HepG2 (cell line): ENCODE measurements around the gene ZBTB14. TPM values are rescaled to one million over a fixed set of nuclear protein-coding genes. Genes with fewer than 3 reads are reported as not detected.
A peak's percentile ranks its signal among the peaks of the same experiment; 100 is the strongest.

Experiments
- ATAC-seq: fragments of 200-7000 bp; cut with Tn5 transposase; 3 replicates; pipeline ENCODE4 v1.9.1; 2020; ENCODE audit warnings: mild to moderate bottlenecking, moderate library complexity
- BruUV-seq: library from RNA; stranded (reverse); fragments of 400-500 nt; replicated peaks from 2 replicates; lab custom pipeline; 2021; lab: Mats Ljungman, UMichigan
- CTCF ChIA-PET: fragments of 300-600 bp; formaldehyde crosslinking; extraction: SDS; loops from one replicate; lab custom pipeline; 2021; ENCODE audit warnings: low total read pairs, inconsistent platforms, low intra/inter-chr PET ratio; lab: Yijun Ruan, JAX
- POLR2A ChIA-PET: fragments of 350-600 bp; sonication (Branson Sonifier 250); formaldehyde crosslinking; loops from one replicate; lab custom pipeline; 2020; ENCODE audit warnings: antibody characterized with exemption, inconsistent platforms; lab: Yijun Ruan, JAX
- DNase-seq: peaks from one replicate; pipeline ENCODE4 v3.0.0-alpha.2; 2015; ENCODE audit warnings: low spot score
- FAIRE-seq: peaks from 3 replicates; lab custom pipeline; 2011; peaks lifted over from hg19 to GRCh38; lab: Jason Lieb, UNC
- H2AFZ ChIP-seq: one replicate; pipeline ENCODE4 v1.6.1; 2011; ENCODE audit warnings: low read length, inconsistent platforms
- H3K27ac ChIP-seq: fragments of 300-600 bp; 3 replicates; pipeline ENCODE4 v1.8.0; 2011; ENCODE audit warnings: mixed run types, mild to moderate bottlenecking, mixed read lengths, low read length, inconsistent platforms; ENCODE audit not compliant: insufficient read depth; ENCODE audit errors: extremely low read length
- H3K27me3 ChIP-seq, 2 experiments: fragments of 200-600 bp in 1 of 2; 2 replicates in 1 of 2; 3 replicates in 1 of 2; pipeline versions ENCODE4 v1.6.0 to v1.8.0; 2011; ENCODE audit warnings: low read length in 2 of 2, mild to moderate bottlenecking in 2 of 2, moderate library complexity in 2 of 2, inconsistent platforms in 1 of 2; ENCODE audit not compliant: insufficient read depth in 2 of 2, control insufficient read depth in 1 of 2
- H3K36me3 ChIP-seq, 2 experiments: fragments of 200-600 bp in 1 of 2; replicated peaks in 1 of 2; 2 replicates in 1 of 2; 3 replicates in 1 of 2; pipeline versions ENCODE4 v1.5.1 to v1.8.0; 2011; ENCODE audit warnings: low read length in 2 of 2, inconsistent platforms in 1 of 2; ENCODE audit not compliant: insufficient read depth in 2 of 2, control insufficient read depth in 1 of 2
- H3K4me1 ChIP-seq: 2 replicates; pipeline ENCODE4 v1.5.1; 2012; ENCODE audit warnings: low read length, inconsistent platforms; ENCODE audit not compliant: insufficient read depth
- H3K4me2 ChIP-seq: 2 replicates; pipeline ENCODE4 v1.6.0; 2011; ENCODE audit warnings: low read depth, low read length, inconsistent platforms
- H3K4me3 ChIP-seq, 3 experiments: fragments of 200-600 bp in 1 of 3; sonication (generic), shearing (Covaris generic) in 1 of 3; replicated peaks in 1 of 3; 2 replicates each; pipeline ENCODE4 v1.5.1; 2011 to 2016; ENCODE audit warnings: low read length in 3 of 3, inconsistent platforms in 2 of 3, low read depth in 2 of 3, mild to moderate bottlenecking in 2 of 3, control low read depth in 1 of 3, mixed read lengths in 1 of 3; ENCODE audit not compliant: insufficient read depth in 1 of 3
- H3K79me2 ChIP-seq: one replicate; pipeline ENCODE4 v1.6.1; 2011; ENCODE audit warnings: low read length, inconsistent platforms; ENCODE audit not compliant: insufficient read depth
- H3K9ac ChIP-seq: 2 replicates; pipeline ENCODE4 v1.6.0; 2011; ENCODE audit warnings: mild to moderate bottlenecking, low read depth, low read length, inconsistent platforms; ENCODE audit not compliant: insufficient read depth
- H3K9me3 ChIP-seq: 2 replicates; pipeline ENCODE4 v1.5.1; 2012; ENCODE audit warnings: mild to moderate bottlenecking, low read length
- H4K20me1 ChIP-seq: 2 replicates; pipeline ENCODE4 v1.6.0; 2011; ENCODE audit warnings: inconsistent platforms, mild to moderate bottlenecking, low read length, moderate library complexity; ENCODE audit not compliant: insufficient read depth
- E2F2 ChIP-seq: sonication (generic); formaldehyde crosslinking; IDR thresholded peaks from 2 replicates; pipeline ENCODE4 v1.4.0; 2020; ENCODE audit warnings: missing genetic modification reagents, borderline replicate concordance
- GRHL1 ChIP-seq: sonication (generic); formaldehyde crosslinking; conservative IDR thresholded peaks from 2 replicates; pipeline ENCODE4 v1.8.0; 2022; ENCODE audit warnings: missing genetic modification reagents
- HNF4A ChIP-seq: sonication (generic); formaldehyde crosslinking; IDR thresholded peaks from 2 replicates; pipeline ENCODE4 v1.4.0; 2020; ENCODE audit warnings: missing genetic modification reagents
- IKZF5 ChIP-seq: IDR thresholded peaks from 2 replicates; pipeline ENCODE4 v1.6.1; 2018; ENCODE audit warnings: missing genetic modification reagents, mild to moderate bottlenecking, missing compliant biosample characterization
- MEIS1 ChIP-seq: sonication (generic); formaldehyde crosslinking; IDR thresholded peaks from 2 replicates; pipeline ENCODE4 v1.9.0; 2021; ENCODE audit warnings: mild to moderate bottlenecking, missing genetic modification reagents, moderate library complexity, borderline replicate concordance
- RERE ChIP-seq: IDR thresholded peaks from 2 replicates; pipeline ENCODE4 v1.6.1; 2016; ENCODE audit warnings: low read depth, missing genetic modification reagents, missing compliant biosample characterization
- ZFP36 ChIP-seq: fragments of 150-350 bp; IDR thresholded peaks from 2 replicates; pipeline ENCODE4 v1.6.1; 2018; ENCODE audit warnings: borderline replicate concordance, low read length, low read depth; ENCODE audit not compliant: partially characterized antibody
- ZNF331 ChIP-seq: sonication (generic); formaldehyde crosslinking; IDR thresholded peaks from 2 replicates; pipeline ENCODE4 v1.4.0; 2020; ENCODE audit warnings: missing genetic modification reagents
- ZSCAN9 ChIP-seq: IDR thresholded peaks from 2 replicates; pipeline ENCODE4 v1.6.1; 2016; ENCODE audit warnings: borderline replicate concordance
- WGBS: methylation state at CpG from one replicate; pipeline ENCODE4 v1.1.6; 2017; ENCODE audit warnings: low lambda C conversion rate; 5-methylcytosine and 5-hydroxymethylcytosine counted together
- in situ Hi-C: cut with HindIII; loops from 2 replicates; pipeline ENCODE4 v1.10.0; 2017; ENCODE audit warnings: low pct_unique_long_range_greater_than_20kb; ENCODE audit not compliant: extremely low pct_ligation_motif_present
- intact Hi-C: fragments of 100-400 bp; cut with micrococcal nuclease; formaldehyde crosslinking; loops from one replicate; pipeline ENCODE4 v1.10.0; 2022; ENCODE audit not compliant: unreplicated experiment
- polyA plus RNA-seq, 8 experiments: library from polyadenylated mRNA; depleted of rRNA in 3 of 8; stranded (reverse) in 7 of 8; unstranded in 1 of 8; fragments of >200 nt; fragmentation: Illumina TruSeq in 4 of 8; extraction: Trizol in 4 of 8; gene quantifications; 2 replicates each; pipeline versions ENCODE4 v1.2.1 to v1.2.3, GENCODE V29; 2011 to 2016; ENCODE audit warnings: low read depth in 4 of 8, missing spikeins in 1 of 8, mixed read lengths in 1 of 8; ENCODE audit not compliant: insufficient read depth in 1 of 8
- total RNA-seq, 5 experiments: library from RNA; depleted of rRNA; stranded (reverse); fragments of >200 nt; fragmentation: Illumina TruSeq; extraction: Trizol; gene quantifications; 2 replicates each; pipeline ENCODE4 v1.2.3, GENCODE V29; 2016; ENCODE audit warnings: low read depth in 1 of 5

ZBTB14 gene
- total and polyA plus RNA-seq, 2 of the 13 experiments (the other 11 are each of a cell fraction or from before 2014, with no cell fraction given): 8.0 to 14.4 TPM

GRCh38 chr18:5244941-5245340 lies 50.6 kb downstream of the ZBTB14 start (continued):
- no peak for TF ChIP-seq IKZF5 (CRISPR knock-in tag)
- TF ChIP-seq ZFP36: no peak
- no peak for TF ChIP-seq ZNF331

GRCh38 chr18:5239447-5239846 lies 56.1 kb downstream of the ZBTB14 start:
- Histone ChIP-seq H3K4me1 (peaks cover 31% of the 10 kb centered on the region), H4K20me1 (no peaks in the 10 kb centered on the region; the same call in 1 of the 2 replicates), H3K36me3 (no peaks in the 10 kb centered on the region), H3K4me2 (peak overlapping the region; percentile 96), H3K4me3 (peak overlapping the region; percentile 76 to 95 (median 79)), H3K79me2 (peaks cover 30% of the 10 kb centered on the region), H3K9ac (peak overlapping the region; percentile 94), H2AFZ (no peak overlapping the region), H3K27ac (peak overlapping the region; percentile 99), H3K27me3 (no peaks in the 10 kb centered on the region), H3K9me3 (no peaks in the 10 kb centered on the region)
- ChIA-PET POLR2A (interaction anchor here (1.6 to 4.4 kb wide), 3 partner anchors 11 to 64 kb away, joined by 4 to 19 read pairs (median 14); partner anchors contain the start of gene ZBTB14), CTCF (no interaction called here)
- no TSS peak for BruUV-seq
- no peak for DNase-seq
- in situ Hi-C loops: loop anchor here (5.0 kb wide), 1 partner anchor 53 kb away; no protein-coding TSS in a partner anchor
- WGBS: 10% methylated on average over 4 of the region's 4 CpGs
- no peak for ATAC-seq
- intact Hi-C loops: loop anchor here (5.0 kb wide), 1 partner anchor 173 kb away; no protein-coding TSS in a partner anchor
- FAIRE-seq: no peak
- TF ChIP-seq GRHL1 (CRISPR knock-in tag) (no peak), ZSCAN9 (CRISPR knock-in tag) (no peak), MEIS1 (CRISPR knock-in tag) (no peak), HNF4A (CRISPR knock-in tag) (no peak), RERE (CRISPR knock-in tag) (no peak), E2F2 (no peak)
